ENCODE results near the gene MRPL12.

- TF ChIP-seq CTCF (IDR thresholded peaks at IDR 0.05) (no peak), POLR2A (IDR thresholded peaks at IDR 0.05) (no peak)
Observed at GRCh38 chr17:81656118-81656743, 46.9 kb upstream of the MRPL12 start, which contains the start of gene PDE6G.
